COLO829 (cell line): ENCODE measurements around the gene NEGR1.
A peak's percentile ranks its signal among the peaks of the same experiment; 100 is the strongest.

Experiments used
- DNase-seq: peaks from one replicate; pipeline ENCODE4 v3.0.0; 2012; ENCODE audit warnings: low spot score

Gene NEGR1

GRCh38 chr1:72117621-72118020, 164.7 kb downstream of the NEGR1 start:
- no peak for DNase-seq

GRCh38 chr1:72115290-72115689, 167.0 kb downstream of the NEGR1 start:
- DNase-seq: no peak

- DNase-seq: no peak
Observed at GRCh38 chr1:72111662-72112061, 170.7 kb downstream of the NEGR1 start.

GRCh38 chr1:72109916-72110315, 172.4 kb downstream of the NEGR1 start:
- no peak for DNase-seq

GRCh38 chr1:72105201-72105600, 177.1 kb downstream of the NEGR1 start:
- DNase-seq: no peak

GRCh38 chr1:72101840-72102632, 180.3 kb downstream of the NEGR1 start:
- DNase-seq: no peak

GRCh38 chr1:72100771-72101170, 181.6 kb downstream of the NEGR1 start:
- no peak for DNase-seq

- no peak for DNase-seq
Observed at GRCh38 chr1:72097851-72098570, 184.3 kb downstream of the NEGR1 start.

- DNase-seq: no peak
Observed at GRCh38 chr1:72094209-72094608, 188.1 kb downstream of the NEGR1 start.

- DNase-seq: no peak
Observed at GRCh38 chr1:72086394-72086793, 195.9 kb downstream of the NEGR1 start.

- DNase-seq: no peak
Observed at GRCh38 chr1:72075425-72075824, 206.9 kb downstream of the NEGR1 start.

GRCh38 chr1:72066431-72066830, 215.9 kb downstream of the NEGR1 start:
- no peak for DNase-seq

- DNase-seq: no peak
Observed at GRCh38 chr1:72064196-72065075, 217.9 kb downstream of the NEGR1 start.

- DNase-seq: no peak
Observed at GRCh38 chr1:72063364-72064044, 218.8 kb downstream of the NEGR1 start.

GRCh38 chr1:72062584-72062983, 219.8 kb downstream of the NEGR1 start:
- DNase-seq: no peak

GRCh38 chr1:72060466-72061245, 221.7 kb downstream of the NEGR1 start:
- DNase-seq: no peak

- DNase-seq: no peak
Observed at GRCh38 chr1:72056516-72056915, 225.8 kb downstream of the NEGR1 start.

- DNase-seq: no peak
Observed at GRCh38 chr1:72051538-72051937, 230.8 kb downstream of the NEGR1 start.

GRCh38 chr1:72050551-72050950, 231.8 kb downstream of the NEGR1 start:
- no peak for DNase-seq

GRCh38 chr1:72037745-72038343, 244.5 kb downstream of the NEGR1 start:
- DNase-seq: peak; percentile 20

- DNase-seq: no peak
Observed at GRCh38 chr1:72034827-72035226, 247.5 kb downstream of the NEGR1 start.
